NCI-H82 treated with DMSO at 0.1 percent for 48 hours (cell line): Measurements from ENCODE around the gene SYT17.
"Not testable (repeated sequence)": the region's sequence is repeated elsewhere in the genome, so short reads cannot be mapped to it uniquely, and the experiment has no call there.

Experiments used
- DNase-seq: peaks from one replicate; lab custom pipeline; 2025; ENCODE audit not compliant: unreplicated experiment; lab: John Stamatoyannopoulos, UW

SYT17 gene

GRCh38 chr16:19173059-19173458 lies 5.0 kb downstream of the SYT17 start:
- no peak for DNase-seq

GRCh38 chr16:19173649-19174383 lies 5.8 kb downstream of the SYT17 start:
- DNase-seq = no peak

- no peak for DNase-seq
These were observed 6.4 kb downstream of the SYT17 start for GRCh38 chr16:19174478-19174877.

- no peak for DNase-seq
These were observed 7.6 kb downstream of the SYT17 start for GRCh38 chr16:19175492-19176262.

- no peak for DNase-seq
These were observed 9.2 kb downstream of the SYT17 start for GRCh38 chr16:19177111-19177739.

- DNase-seq = no peak
These were observed 11.8 kb downstream of the SYT17 start for GRCh38 chr16:19179546-19180490.

- DNase-seq = no peak
These were observed 12.7 kb downstream of the SYT17 start for GRCh38 chr16:19180741-19181140.

GRCh38 chr16:19182481-19182880 lies 14.4 kb downstream of the SYT17 start:
- no peak for DNase-seq

- no peak for DNase-seq
These were observed 15.1 kb downstream of the SYT17 start for GRCh38 chr16:19183187-19183586.

- no peak for DNase-seq
These were observed 16.9 kb downstream of the SYT17 start for GRCh38 chr16:19184823-19185509.

GRCh38 chr16:19185510-19185851 lies 17.4 kb downstream of the SYT17 start:
- DNase-seq = no peak

- DNase-seq = no peak
These were observed 18.4 kb downstream of the SYT17 start for GRCh38 chr16:19186408-19186807.

- DNase-seq = not testable (repeated sequence)
These were observed 19.9 kb downstream of the SYT17 start for GRCh38 chr16:19187961-19188360.

- DNase-seq = no peak
These were observed 20.4 kb downstream of the SYT17 start for GRCh38 chr16:19188406-19188805.

GRCh38 chr16:19192865-19193264 lies 24.8 kb downstream of the SYT17 start:
- no peak for DNase-seq

- DNase-seq = no peak
These were observed 28.8 kb downstream of the SYT17 start for GRCh38 chr16:19196871-19197270.

- no peak for DNase-seq
These were observed 35.4 kb downstream of the SYT17 start for GRCh38 chr16:19203374-19203966.

- no peak for DNase-seq
These were observed 42.4 kb downstream of the SYT17 start for GRCh38 chr16:19210280-19210924.

GRCh38 chr16:19210968-19211367 lies 42.9 kb downstream of the SYT17 start:
- DNase-seq = no peak

GRCh38 chr16:19212059-19212458 lies 44.0 kb downstream of the SYT17 start:
- DNase-seq = no peak
